ENCODE results near the gene INPP4B. TPM values are rescaled to one million over a fixed set of nuclear protein-coding genes. Genes with fewer than 3 reads are reported as not detected.

The INPP4B gene
- total RNA-seq, 1 donor: 54.2 TPM

GRCh38 chr4:142434519-142435224 is 411.4 kb downstream of the INPP4B start:
- DNase-seq (ENCODE audit: low read depth): no peak
- no peak overlapping the region for H3K4me3 ChIP-seq (ENCODE audit: low read depth, low read length)
- no peak for TF ChIP-seq CTCF (IDR thresholded peaks at IDR 0.05; ENCODE audit: insufficient read depth, low read length)

GRCh38 chr4:142428715-142429114 is 417.4 kb downstream of the INPP4B start:
- H3K4me3 ChIP-seq (ENCODE audit: low read depth, low read length): no peak overlapping the region
- DNase-seq (ENCODE audit: low read depth): no peak
- no peak for TF ChIP-seq CTCF (IDR thresholded peaks at IDR 0.05; ENCODE audit: insufficient read depth, low read length)

GRCh38 chr4:142427456-142427855 is 418.6 kb downstream of the INPP4B start:
- TF ChIP-seq CTCF (IDR thresholded peaks at IDR 0.05; ENCODE audit: insufficient read depth, low read length): no peak
- no peak overlapping the region for H3K4me3 ChIP-seq (ENCODE audit: low read depth, low read length)
- DNase-seq (ENCODE audit: low read depth): no peak

- no peak for TF ChIP-seq CTCF (IDR thresholded peaks at IDR 0.05; ENCODE audit: insufficient read depth, low read length)
- no peak for DNase-seq (ENCODE audit: low read depth)
- H3K4me3 ChIP-seq (ENCODE audit: low read depth, low read length): no peak overlapping the region
Observed at GRCh38 chr4:142423861-142424260, 422.2 kb downstream of the INPP4B start.

GRCh38 chr4:142420311-142421095 is 425.6 kb downstream of the INPP4B start:
- H3K4me3 ChIP-seq (ENCODE audit: low read depth, low read length): no peak overlapping the region
- DNase-seq (ENCODE audit: low read depth): no peak
- TF ChIP-seq CTCF (IDR thresholded peaks at IDR 0.05; ENCODE audit: insufficient read depth, low read length): no peak

GRCh38 chr4:142419712-142420111 is 426.4 kb downstream of the INPP4B start:
- no peak overlapping the region for H3K4me3 ChIP-seq (ENCODE audit: low read depth, low read length)
- DNase-seq (ENCODE audit: low read depth): no peak
- no peak for TF ChIP-seq CTCF (IDR thresholded peaks at IDR 0.05; ENCODE audit: insufficient read depth, low read length)
